ENCODE results near the gene SLC26A5. TPM values are rescaled to one million over a fixed set of nuclear protein-coding genes. Genes with fewer than 3 reads are reported as not detected.
A peak's percentile ranks its signal among the peaks of the same experiment; 100 is the strongest.
"Not testable (repeated sequence)": the region's sequence is repeated elsewhere in the genome, so short reads cannot be mapped to it uniquely, and the experiment has no call there.

SLC26A5 gene
- not detected in 2 replicates for total RNA-seq (2014; rRNA removed; shearing (Covaris generic); ENCODE audit: low replicate concordance)

- peak; percentile 30 for DNase-seq
- Histone ChIP-seq H3K9me3 (no peaks in the 10 kb centered on the region), H3K4me3 (peak within 1 kb of the TSS; percentile 20), H3K27me3 (peaks cover 6% of the 10 kb centered on the region; the same call in 1 of the 2 replicates), H3K36me3 (no peaks in the 10 kb centered on the region)
These were observed at the start of gene SLC26A5 for GRCh38 chr7:103446049-103446520. SLC26A5 (minus strand) TSS chr7:103446207; CDS start chr7:103421514, 24,693 bp downstream.

GRCh38 chr7:103487419-103487818 is 41.4 kb upstream of the SLC26A5 start:
- Histone ChIP-seq H3K27me3 (no peaks in the 10 kb centered on the region), H3K9me3 (no peaks in the 10 kb centered on the region), H3K36me3 (no peaks in the 10 kb centered on the region), H3K4me3 (no peak overlapping the region)
- no peak for DNase-seq

GRCh38 chr7:103486873-103487272 is 40.9 kb upstream of the SLC26A5 start:
- DNase-seq, H3K27me3 ChIP-seq, H3K9me3 ChIP-seq, H3K4me3 ChIP-seq, H3K36me3 ChIP-seq: not testable (repeated sequence)

- H3K36me3 ChIP-seq = no peaks in the 10 kb centered on the region
- no peak overlapping the region for H3K4me3 ChIP-seq
- DNase-seq = no peak
- no peaks in the 10 kb centered on the region for H3K9me3 ChIP-seq
- no peaks in the 10 kb centered on the region for H3K27me3 ChIP-seq
These were observed 34.8 kb upstream of the SLC26A5 start for GRCh38 chr7:103480771-103481170.

- DNase-seq = no peak
- Histone ChIP-seq H3K36me3 (no peaks in the 10 kb centered on the region), H3K4me3 (no peak overlapping the region)
These were observed 28.9 kb upstream of the SLC26A5 start for GRCh38 chr7:103474956-103475355.

GRCh38 chr7:103469095-103469948 is 23.3 kb upstream of the SLC26A5 start:
- H3K4me3 ChIP-seq = no peak overlapping the region
- no peaks in the 10 kb centered on the region for H3K27me3 ChIP-seq
- H3K9me3 ChIP-seq = no peaks in the 10 kb centered on the region
- H3K36me3 ChIP-seq = no peaks in the 10 kb centered on the region
- no peak for DNase-seq

More at GRCh38 chr7:103474956-103475355, 28.9 kb upstream of the SLC26A5 start:
- Histone ChIP-seq H3K9me3 (no peaks in the 10 kb centered on the region), H3K27me3 (no peaks in the 10 kb centered on the region)

GRCh38 chr7:103466814-103467213 is 20.8 kb upstream of the SLC26A5 start:
- no peak overlapping the region for H3K4me3 ChIP-seq
- no peaks in the 10 kb centered on the region for H3K36me3 ChIP-seq
- no peak for DNase-seq
- H3K9me3 ChIP-seq = no peaks in the 10 kb centered on the region
- H3K27me3 ChIP-seq = no peaks in the 10 kb centered on the region

GRCh38 chr7:103462358-103462757 is 16.4 kb upstream of the SLC26A5 start:
- no peak for DNase-seq
- no peak overlapping the region for H3K4me3 ChIP-seq
- no peaks in the 10 kb centered on the region for H3K9me3 ChIP-seq
- no peaks in the 10 kb centered on the region for H3K27me3 ChIP-seq
- H3K36me3 ChIP-seq = no peaks in the 10 kb centered on the region

- peaks cover 6% of the 10 kb centered on the region; the same call in 1 of the 2 replicates for H3K27me3 ChIP-seq
- no peaks in the 10 kb centered on the region for H3K9me3 ChIP-seq
- peak; percentile 48 for DNase-seq
- H3K36me3 ChIP-seq = no peaks in the 10 kb centered on the region
- H3K4me3 ChIP-seq = no peak overlapping the region
These were observed 1.3 kb upstream of the SLC26A5 start for GRCh38 chr7:103447073-103447960.

- H3K36me3 ChIP-seq = no peaks in the 10 kb centered on the region
- H3K27me3 ChIP-seq = peaks cover 6% of the 10 kb centered on the region; the same call in 1 of the 2 replicates
- H3K4me3 ChIP-seq = peak overlapping the region; percentile 20
- DNase-seq = no peak
- no peaks in the 10 kb centered on the region for H3K9me3 ChIP-seq
These were observed 569 bp downstream of the SLC26A5 start for GRCh38 chr7:103445228-103446048.

- H3K9me3 ChIP-seq = no peaks in the 10 kb centered on the region
- DNase-seq = no peak
- H3K4me3 ChIP-seq = no peak overlapping the region
- H3K36me3 ChIP-seq = no peaks in the 10 kb centered on the region
- H3K27me3 ChIP-seq = no peaks in the 10 kb centered on the region
These were observed 6.3 kb downstream of the SLC26A5 start for GRCh38 chr7:103439661-103440060.

GRCh38 chr7:103437623-103438022 is 8.4 kb downstream of the SLC26A5 start:
- no peak for DNase-seq
- Histone ChIP-seq H3K4me3 (no peak overlapping the region), H3K27me3 (no peaks in the 10 kb centered on the region), H3K36me3 (no peaks in the 10 kb centered on the region), H3K9me3 (no peaks in the 10 kb centered on the region)

GRCh38 chr7:103432712-103433111 is 13.3 kb downstream of the SLC26A5 start:
- Histone ChIP-seq H3K9me3 (no peaks in the 10 kb centered on the region), H3K36me3 (no peaks in the 10 kb centered on the region), H3K27me3 (no peaks in the 10 kb centered on the region), H3K4me3 (no peak overlapping the region)
- no peak for DNase-seq

- H3K36me3 ChIP-seq = no peaks in the 10 kb centered on the region
- DNase-seq = no peak
- H3K4me3 ChIP-seq = no peak overlapping the region
- H3K27me3 ChIP-seq = no peaks in the 10 kb centered on the region
- no peaks in the 10 kb centered on the region for H3K9me3 ChIP-seq
These were observed 20.8 kb downstream of the SLC26A5 start for GRCh38 chr7:103425177-103425576.

- Histone ChIP-seq H3K4me3 (no peak overlapping the region), H3K9me3 (no peaks in the 10 kb centered on the region), H3K36me3 (no peaks in the 10 kb centered on the region), H3K27me3 (no peaks in the 10 kb centered on the region)
- DNase-seq = no peak
These were observed 22.4 kb downstream of the SLC26A5 start for GRCh38 chr7:103423467-103424179.
